ENCODE measurements around the gene CD5L.

The CD5L gene

DNA sequence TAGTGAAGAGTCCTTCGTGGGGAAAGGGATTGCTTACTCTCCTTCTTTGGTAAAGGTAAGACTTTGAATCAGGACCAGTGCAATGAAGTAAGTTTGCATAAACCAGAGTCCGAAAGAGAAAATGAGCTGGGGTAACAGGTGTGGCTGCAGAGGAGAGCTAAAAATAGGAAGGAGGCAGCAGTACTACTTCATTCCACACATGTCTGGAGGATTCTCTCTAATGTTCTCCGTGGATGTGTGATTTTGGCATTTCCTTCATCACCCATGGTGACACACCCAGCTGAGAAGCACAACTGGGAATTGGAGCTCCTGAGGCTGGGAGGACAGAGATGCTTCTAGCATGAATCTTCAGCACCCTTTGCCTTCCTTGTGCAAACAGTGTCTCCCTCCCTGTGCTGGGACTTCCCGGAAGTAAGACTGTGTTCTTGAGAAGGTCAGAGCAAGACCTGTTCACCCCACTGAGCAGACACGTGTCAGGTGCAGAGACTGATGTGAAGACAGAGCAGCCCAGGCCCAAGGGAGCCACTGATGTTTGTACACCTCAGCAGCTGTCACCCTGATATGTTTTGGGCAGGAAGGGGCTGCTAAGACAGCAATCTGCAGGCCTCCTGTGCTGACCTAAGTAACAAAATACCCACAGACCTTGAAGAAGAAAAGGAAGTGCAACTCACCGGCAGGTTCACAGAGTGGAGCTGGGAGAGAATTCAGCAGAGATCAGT lies 35.0 kb downstream of the CD5L start:
- no peak for FAIRE-seq

DNA sequence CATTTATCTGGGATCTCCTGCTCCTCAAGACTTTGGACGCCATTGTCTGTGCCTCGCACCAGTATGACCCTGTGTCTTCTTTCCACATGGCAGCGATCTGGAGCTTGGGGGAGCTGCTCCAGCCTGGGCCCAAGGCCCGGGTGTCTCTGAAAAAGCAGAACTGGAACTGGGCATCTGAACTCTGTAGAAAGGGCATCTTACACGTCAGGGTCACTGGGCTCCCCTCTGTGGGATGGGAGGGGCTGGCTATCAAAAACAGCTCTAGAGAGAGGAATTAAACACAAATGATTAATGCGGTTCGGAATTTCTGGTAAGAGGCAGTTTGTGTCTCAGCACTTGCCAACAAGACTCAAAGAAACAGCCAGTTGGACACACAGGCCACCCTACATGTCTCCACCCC lies 37.8 kb downstream of the CD5L start:
- no peak for FAIRE-seq

DNA sequence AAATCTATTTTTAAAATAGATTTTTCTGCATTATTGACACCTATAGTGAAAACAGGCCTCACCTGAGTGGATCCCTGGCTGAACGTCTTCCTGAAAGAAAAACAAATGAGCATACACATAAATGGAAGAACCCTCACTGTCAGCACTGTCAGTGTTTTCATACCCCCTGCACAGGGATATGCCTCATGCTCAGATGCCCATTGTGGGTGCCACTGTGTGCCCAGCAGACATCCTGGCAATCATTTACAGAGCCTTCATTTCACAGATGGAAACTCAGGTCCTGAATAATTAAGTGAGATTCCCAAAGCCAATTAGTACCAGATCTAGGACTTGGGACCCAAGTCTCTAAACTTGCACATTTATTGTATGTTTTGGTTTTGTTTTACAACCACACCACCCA lies 41.6 kb downstream of the CD5L start:
- FAIRE-seq = no peak

DNA sequence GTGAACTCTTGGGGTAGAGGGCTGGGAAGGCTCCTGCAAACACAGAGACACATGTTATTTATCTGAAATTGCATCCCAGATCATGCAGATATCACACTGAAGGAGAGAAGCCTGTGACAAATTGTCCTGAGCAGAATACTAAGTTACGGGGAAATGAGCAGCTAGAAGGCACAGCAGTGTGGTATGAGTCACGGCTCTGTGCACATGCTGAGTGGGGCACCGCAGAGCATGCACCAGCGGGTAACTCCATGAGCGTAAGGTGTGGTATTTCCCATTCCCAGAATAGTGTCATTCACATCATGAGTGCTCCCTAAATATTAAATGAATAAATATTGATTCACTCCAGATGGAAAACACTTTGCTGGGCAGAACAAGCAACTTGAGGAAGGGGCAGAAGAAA lies 43.4 kb downstream of the CD5L start:
- no peak for FAIRE-seq

DNA sequence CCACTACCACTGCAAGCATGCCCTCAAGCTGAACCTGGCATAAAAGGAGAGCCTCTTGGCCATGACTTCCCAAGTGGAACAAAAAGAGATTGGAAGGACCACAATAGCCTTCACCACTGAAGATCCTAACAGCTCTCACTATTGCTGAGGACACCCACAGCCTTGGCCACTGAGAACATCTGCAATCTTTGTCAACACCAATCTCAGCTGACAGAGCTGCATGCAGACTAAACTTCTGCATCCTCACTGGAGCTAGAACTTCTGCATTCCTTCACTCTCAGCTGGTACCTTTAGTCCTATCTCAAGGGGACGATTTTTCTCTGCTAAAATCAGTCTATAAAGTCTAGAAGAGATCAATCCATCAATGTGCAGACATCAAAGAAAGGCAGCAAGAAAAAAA lies 56.4 kb downstream of the CD5L start:
- no peak for FAIRE-seq

DNA sequence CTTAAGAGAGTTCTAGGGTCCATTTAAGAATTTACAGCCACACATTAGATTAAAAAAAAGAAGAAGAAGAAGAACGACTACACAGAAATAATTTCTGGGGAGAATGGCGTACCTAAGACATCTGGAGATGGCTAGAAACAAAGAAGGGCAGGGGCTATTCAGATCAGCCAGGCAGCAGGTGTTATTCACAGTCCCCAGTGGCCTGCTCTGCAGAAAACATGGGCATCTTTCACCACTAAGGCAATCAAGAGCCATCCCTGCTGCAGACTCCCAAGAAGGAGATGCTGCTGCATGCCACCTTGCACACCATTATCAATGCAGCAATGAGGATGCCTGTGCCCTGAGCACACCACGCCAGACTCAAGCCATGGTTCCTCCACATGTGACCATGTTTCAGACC lies 56.8 kb downstream of the CD5L start:
- FAIRE-seq = no peak

DNA sequence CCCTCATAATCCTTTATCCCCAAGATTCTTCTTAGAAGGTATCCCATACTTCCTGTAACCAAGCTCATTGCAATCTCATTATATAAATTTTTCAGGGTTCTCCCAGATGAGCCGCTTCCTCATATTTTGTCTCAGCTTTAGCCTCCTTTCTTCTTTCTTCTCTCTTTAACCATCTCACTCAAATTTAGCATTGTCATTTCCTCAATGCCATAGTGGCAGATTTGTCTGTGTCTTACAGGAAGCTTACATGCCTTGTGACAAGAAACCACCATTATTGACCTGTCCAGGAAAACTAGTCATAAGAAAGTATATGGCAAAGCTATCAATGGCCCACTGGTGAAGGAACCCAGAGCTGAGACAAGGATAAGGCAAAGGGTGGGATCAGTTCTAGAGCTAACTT lies 58.7 kb downstream of the CD5L start:
- no peak for FAIRE-seq

DNA sequence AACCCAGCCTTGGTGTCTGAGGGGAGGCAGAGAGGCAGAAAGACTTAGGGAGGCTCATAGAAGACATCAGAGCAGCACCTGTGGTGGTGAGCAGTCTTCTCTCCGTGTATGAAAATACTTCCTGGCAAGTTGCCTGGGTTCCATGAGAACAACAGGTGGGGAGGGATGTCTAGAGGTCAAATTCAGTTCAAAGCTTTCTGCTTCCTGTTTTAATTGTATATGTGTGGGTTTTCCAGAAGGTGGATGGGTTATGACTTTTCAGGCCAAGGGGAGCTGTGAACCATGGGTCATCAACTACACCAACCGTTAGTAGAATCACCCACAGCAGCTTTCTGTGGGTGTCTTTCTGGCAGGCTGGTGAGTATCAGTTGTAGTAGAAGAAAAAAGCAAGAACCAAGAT lies 60.6 kb downstream of the CD5L start:
- FAIRE-seq = no peak

Data from TTC549 (cell line).